Heart left ventricle (tissue), 13 donors: ENCODE data around the gene RTEL1.

Experiments used
- CTCF ChIP-seq, 12 donors: fragments of 200-600 bp; sonication (generic) in 4 of 12; IDR thresholded peaks; one replicate each; pipeline versions ENCODE4 v1.5.0 to v1.8.0; 2018 to 2022; ENCODE audit warnings: antibody characterized with exemption in 12 of 12, mild to moderate bottlenecking in 5 of 12
- POLR2A ChIP-seq, 2 donors: fragments of 450-650 bp; IDR thresholded peaks; one replicate each; pipeline ENCODE4 v1.6.1; 2017; ENCODE audit warnings: antibody characterized with exemption in 2 of 2, mild to moderate bottlenecking in 2 of 2, moderate library complexity in 2 of 2
- donor health status: ischemic (EF 13 %, LVEDD 7.1; RV severe dilation, severe dysfunction).
- donor health status: DM: no; HTN: yes; CAD: no.
- donor health status: DM: no; HTN: no; CAD: no.
- donor health status: ischemic (EF 25% LVEDD 6.9; RV normal size, moderate dysfunction).
- donor health status: ischemic (EF 25% LVEDD 5.7; RV mildly dilated, moderate dysfunction).
- donor health status: ischemic (EF 35%, LVEDD 5.7; RV mildly dilated, moderate dysfunction).
- donor health status: nonischemic (EF 11% LVEDD 7.7; RV severe dilation, severe dysfunction).
- donor health status: DM: yes; HTN: yes; CAD: no.
- donor health status: PGD.
- donor health status: ischemic (EF 29% LVEDD 5.4; RV normal size, mild dysfunction).
- donor health status: nonischemic (EF 23%, LVEDD 6.1; RV moderate dilation, normal function).

- no peak for TF ChIP-seq CTCF (IDR thresholded peaks at IDR 0.05)
- peak in 1 of 2 donors; percentile 36 for TF ChIP-seq POLR2A (IDR thresholded peaks at IDR 0.05)
Measured at GRCh38 chr20:63686492-63687321, 28.6 kb downstream of the RTEL1 start.
